Measurements from ENCODE around the gene OTOGL. TPM values are rescaled to one million over a fixed set of nuclear protein-coding genes. Genes with fewer than 3 reads are reported as not detected.

OTOGL gene
- total RNA-seq, 5 donors from 2014 or later (not counting 1 experiment from before 2014, with no cell fraction given): not detected

DNA sequence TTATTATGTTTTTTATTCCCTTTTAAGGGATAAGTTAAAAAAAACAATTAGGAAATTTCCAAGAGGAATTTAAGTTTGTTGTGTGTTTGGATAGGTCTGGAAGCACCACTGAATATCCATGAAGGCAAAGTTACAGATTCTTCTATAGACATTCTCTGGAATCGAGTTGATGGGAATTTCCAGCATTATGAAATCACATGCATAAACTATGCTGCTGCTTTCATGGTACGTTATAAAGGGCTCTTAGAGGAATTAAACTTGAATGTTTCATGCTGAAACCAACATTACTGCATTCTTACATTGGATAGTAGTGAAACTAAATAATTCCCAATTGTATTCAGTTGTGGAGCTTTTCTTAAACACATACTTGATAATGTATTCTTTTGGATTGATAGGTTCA is 323.2 kb downstream of the OTOGL start:
- Histone ChIP-seq H3K4me1 (ENCODE audit: control insufficient read depth in 1 of 2, extremely low read depth in 1 of 2, insufficient read depth in 2 of 2, low read length in 2 of 2) (no peaks in the 10 kb centered on the region), H3K4me3 (ENCODE audit: control insufficient read depth in 1 of 2, extremely low read depth in 1 of 2, low read length in 1 of 2) (no peak overlapping the region), H3K36me3 (ENCODE audit: control insufficient read depth in 2 of 2, extremely low read depth in 1 of 2, insufficient read depth in 1 of 2, low read length in 1 of 2) (no peaks in the 10 kb centered on the region), H3K9me3 (no peaks in the 10 kb centered on the region), H3K27me3 (replicated peaks in 1 of 2; ENCODE audit: control insufficient read depth in 2 of 2, extremely low read depth in 1 of 2, insufficient read depth in 2 of 2, low read length in 1 of 2) (no peaks in the 10 kb centered on the region), H3K27ac (ENCODE audit: low read length) (no peak overlapping the region)
- WGBS (ENCODE audit: insufficient coverage): no CpG with 5 or more reads among the region's 2 CpGs
- CTCF ChIA-PET: no interaction called here
- DNase-seq (no peak), ATAC-seq (replicated peaks in 1 of 4) (no peak)
- no peak overlapping the region for H3K27ac Mint-ChIP-seq
- no peak overlapping the region for H3K4me3 Mint-ChIP-seq
- POLR2A ChIA-PET: no interaction called here
- H3K9me3 Mint-ChIP-seq: peaks cover 0 to 5% (median 2%) of the 10 kb centered on the region in 3 donors
- H3K27me3 Mint-ChIP-seq: no peaks in the 10 kb centered on the region
- H3K4me1 Mint-ChIP-seq: no peaks in the 10 kb centered on the region
- H3K36me3 Mint-ChIP-seq: no peaks in the 10 kb centered on the region

Other genes starting within 250 kb of the OTOGL start
- 100 to 1,000 TPM in 2 of 5 donors, 10 to 100 TPM in 3; 84.8 to 109 (median 89.5) TPM for gene PPP1R12A, start 164.4 kb upstream of the OTOGL start, total RNA-seq

Measured in T-cell (primary cell).